ENCODE data around the gene BRSK2. TPM values are rescaled to one million over a fixed set of nuclear protein-coding genes. Genes with fewer than 3 reads are reported as not detected.

BRSK2 gene
- total RNA-seq, 5 donors from 2014 or later (not counting 1 experiment from before 2014, with no cell fraction given) = 0.54 to 1.5 (median 0.95) TPM

GRCh38 chr11:1488575-1489180 lies 98.9 kb downstream of the BRSK2 start:
- H3K4me3 Mint-ChIP-seq = no peak overlapping the region
- peaks cover 39 to 56% (median 56%) of the 10 kb centered on the region in 3 donors for H3K4me1 Mint-ChIP-seq
- peaks cover 6 to 12% of the 10 kb centered on the region in 2 donors for H3K36me3 ChIP-seq (ENCODE audit: control insufficient read depth in 2 of 2, extremely low read depth in 1 of 2, insufficient read depth in 1 of 2, low read length in 1 of 2)
- H3K36me3 Mint-ChIP-seq = no peaks in the 10 kb centered on the region
- H3K4me3 ChIP-seq (ENCODE audit: control insufficient read depth in 1 of 2, extremely low read depth in 1 of 2, low read length in 1 of 2) = no peak overlapping the region
- H3K27me3 Mint-ChIP-seq = no peaks in the 10 kb centered on the region
- 89% methylated on average over 13 of the region's 20 CpGs for WGBS (ENCODE audit: insufficient coverage)
- no peak for DNase-seq
- H3K9me3 Mint-ChIP-seq = no peaks in the 10 kb centered on the region
- ChIA-PET POLR2A (no interaction called here), CTCF (no interaction called here)
- H3K27ac Mint-ChIP-seq = no peak overlapping the region
- no peaks in the 10 kb centered on the region for H3K27me3 ChIP-seq (replicated peaks in 1 of 2; ENCODE audit: control insufficient read depth in 2 of 2, extremely low read depth in 1 of 2, insufficient read depth in 2 of 2, low read length in 1 of 2)
- no peak overlapping the region for H3K27ac ChIP-seq (ENCODE audit: low read length)
- H3K9me3 ChIP-seq = no peaks in the 10 kb centered on the region
- no peak for ATAC-seq (replicated peaks in 1 of 4)
- H3K4me1 ChIP-seq (ENCODE audit: control insufficient read depth in 1 of 2, extremely low read depth in 1 of 2, insufficient read depth in 2 of 2, low read length in 2 of 2) = peaks cover 0 to 60% of the 10 kb centered on the region in 2 experiments

- Histone ChIP-seq H3K9me3 (no peaks in the 10 kb centered on the region), H3K36me3 (ENCODE audit: control insufficient read depth in 2 of 2, extremely low read depth in 1 of 2, insufficient read depth in 1 of 2, low read length in 1 of 2) (peaks cover 3 to 12% of the 10 kb centered on the region in 2 donors), H3K4me1 (ENCODE audit: control insufficient read depth in 1 of 2, extremely low read depth in 1 of 2, insufficient read depth in 2 of 2, low read length in 2 of 2) (peaks cover 0 to 51% of the 10 kb centered on the region in 2 experiments), H3K27ac (ENCODE audit: low read length) (no peak overlapping the region), H3K4me3 (ENCODE audit: control insufficient read depth in 1 of 2, extremely low read depth in 1 of 2, low read length in 1 of 2) (no peak overlapping the region), H3K27me3 (replicated peaks in 1 of 2; ENCODE audit: control insufficient read depth in 2 of 2, extremely low read depth in 1 of 2, insufficient read depth in 2 of 2, low read length in 1 of 2) (no peaks in the 10 kb centered on the region)
- Mint-ChIP-seq H3K9me3 (no peaks in the 10 kb centered on the region), H3K27ac (no peak overlapping the region), H3K36me3 (peaks cover 7% of the 10 kb centered on the region), H3K4me3 (no peak overlapping the region), H3K27me3 (no peaks in the 10 kb centered on the region), H3K4me1 (peaks cover 44 to 64% (median 58%) of the 10 kb centered on the region in 3 donors)
- DNase-seq = no peak
- ATAC-seq (replicated peaks in 1 of 4) = no peak
- 72% methylated on average over 5 of the region's 7 CpGs for WGBS (ENCODE audit: insufficient coverage)
- POLR2A ChIA-PET = no interaction called here
- CTCF ChIA-PET = no interaction called here
These were observed 100.9 kb downstream of the BRSK2 start for GRCh38 chr11:1490651-1491050.

- ATAC-seq (replicated peaks in 1 of 4) (no peak), DNase-seq (no peak)
- no peak overlapping the region for H3K27ac Mint-ChIP-seq
- Histone ChIP-seq H3K27me3 (replicated peaks in 1 of 2; ENCODE audit: control insufficient read depth in 2 of 2, extremely low read depth in 1 of 2, insufficient read depth in 2 of 2, low read length in 1 of 2) (no peaks in the 10 kb centered on the region), H3K4me3 (ENCODE audit: control insufficient read depth in 1 of 2, extremely low read depth in 1 of 2, low read length in 1 of 2) (no peak overlapping the region), H3K9me3 (no peaks in the 10 kb centered on the region), H3K27ac (ENCODE audit: low read length) (no peak overlapping the region), H3K4me1 (ENCODE audit: control insufficient read depth in 1 of 2, extremely low read depth in 1 of 2, insufficient read depth in 2 of 2, low read length in 2 of 2) (peaks cover 0 to 44% of the 10 kb centered on the region in 2 experiments), H3K36me3 (ENCODE audit: control insufficient read depth in 2 of 2, extremely low read depth in 1 of 2, insufficient read depth in 1 of 2, low read length in 1 of 2) (peaks cover 3 to 6% of the 10 kb centered on the region in 2 donors)
- ChIA-PET POLR2A (no interaction called here), CTCF (no interaction called here)
- H3K27me3 Mint-ChIP-seq = no peaks in the 10 kb centered on the region
- WGBS (ENCODE audit: insufficient coverage) = 87% methylated on average over 9 of the region's 12 CpGs
- H3K4me1 Mint-ChIP-seq = peaks cover 51 to 64% (median 62%) of the 10 kb centered on the region in 3 donors
- no peak overlapping the region for H3K4me3 Mint-ChIP-seq
- no peaks in the 10 kb centered on the region for H3K9me3 Mint-ChIP-seq
- peaks cover 14% of the 10 kb centered on the region for H3K36me3 Mint-ChIP-seq
These were observed 101.6 kb downstream of the BRSK2 start for GRCh38 chr11:1491379-1491778.

GRCh38 chr11:1493650-1494244 lies 104.0 kb downstream of the BRSK2 start:
- Mint-ChIP-seq H3K36me3 (peaks cover 29% of the 10 kb centered on the region), H3K27ac (no peak overlapping the region), H3K4me1 (peaks cover 65 to 71% (median 70%) of the 10 kb centered on the region in 3 donors), H3K4me3 (no peak overlapping the region), H3K9me3 (no peaks in the 10 kb centered on the region), H3K27me3 (no peaks in the 10 kb centered on the region)
- CTCF ChIA-PET = no interaction called here
- DNase-seq = no peak
- H3K9me3 ChIP-seq = no peaks in the 10 kb centered on the region
- H3K27ac ChIP-seq (ENCODE audit: low read length) = no peak overlapping the region
- no CpG with 5 or more reads among the region's 3 CpGs for WGBS (ENCODE audit: insufficient coverage)
- no peak for ATAC-seq (replicated peaks in 1 of 4)
- H3K36me3 ChIP-seq (ENCODE audit: control insufficient read depth in 2 of 2, extremely low read depth in 1 of 2, insufficient read depth in 1 of 2, low read length in 1 of 2) = peaks cover 0 to 2% of the 10 kb centered on the region in 2 donors
- peaks cover 0 to 32% of the 10 kb centered on the region in 2 experiments for H3K4me1 ChIP-seq (ENCODE audit: control insufficient read depth in 1 of 2, extremely low read depth in 1 of 2, insufficient read depth in 2 of 2, low read length in 2 of 2)
- H3K4me3 ChIP-seq (ENCODE audit: control insufficient read depth in 1 of 2, extremely low read depth in 1 of 2, low read length in 1 of 2) = no peak overlapping the region
- POLR2A ChIA-PET = no interaction called here
- H3K27me3 ChIP-seq (replicated peaks in 1 of 2; ENCODE audit: control insufficient read depth in 2 of 2, extremely low read depth in 1 of 2, insufficient read depth in 2 of 2, low read length in 1 of 2) = no peaks in the 10 kb centered on the region

- H3K4me1 ChIP-seq (ENCODE audit: control insufficient read depth in 1 of 2, extremely low read depth in 1 of 2, insufficient read depth in 2 of 2, low read length in 2 of 2) = peaks cover 0 to 25% of the 10 kb centered on the region in 2 experiments
- no peaks in the 10 kb centered on the region for H3K27me3 ChIP-seq (replicated peaks in 1 of 2; ENCODE audit: control insufficient read depth in 2 of 2, extremely low read depth in 1 of 2, insufficient read depth in 2 of 2, low read length in 1 of 2)
- CTCF ChIA-PET = no interaction called here
- no peak overlapping the region for H3K4me3 ChIP-seq (ENCODE audit: control insufficient read depth in 1 of 2, extremely low read depth in 1 of 2, low read length in 1 of 2)
- ATAC-seq (replicated peaks in 1 of 4) (no peak), DNase-seq (no peak)
- H3K27ac Mint-ChIP-seq = no peak overlapping the region
- H3K27ac ChIP-seq (ENCODE audit: low read length) = no peak overlapping the region
- POLR2A ChIA-PET = no interaction called here
- peaks cover 63 to 69% (median 67%) of the 10 kb centered on the region in 3 donors for H3K4me1 Mint-ChIP-seq
- H3K9me3 Mint-ChIP-seq = no peaks in the 10 kb centered on the region
- no peaks in the 10 kb centered on the region for H3K36me3 ChIP-seq (ENCODE audit: control insufficient read depth in 2 of 2, extremely low read depth in 1 of 2, insufficient read depth in 1 of 2, low read length in 1 of 2)
- peaks cover 34% of the 10 kb centered on the region for H3K36me3 Mint-ChIP-seq
- no peaks in the 10 kb centered on the region for H3K9me3 ChIP-seq
- H3K4me3 Mint-ChIP-seq = no peak overlapping the region
- H3K27me3 Mint-ChIP-seq = no peaks in the 10 kb centered on the region
- no CpG with 5 or more reads among the region's 3 CpGs for WGBS (ENCODE audit: insufficient coverage)
These were observed 104.9 kb downstream of the BRSK2 start for GRCh38 chr11:1494650-1495049.

GRCh38 chr11:1496091-1496760 lies 106.5 kb downstream of the BRSK2 start:
- ATAC-seq (replicated peaks in 1 of 4) (no peak), DNase-seq (no peak)
- Mint-ChIP-seq H3K27me3 (no peaks in the 10 kb centered on the region), H3K4me3 (no peak overlapping the region), H3K27ac (no peak overlapping the region), H3K36me3 (peaks cover 42% of the 10 kb centered on the region), H3K9me3 (no peaks in the 10 kb centered on the region), H3K4me1 (peaks cover 69 to 78% (median 73%) of the 10 kb centered on the region in 3 donors)
- no peak overlapping the region for H3K27ac ChIP-seq (ENCODE audit: low read length)
- H3K4me1 ChIP-seq (ENCODE audit: control insufficient read depth in 1 of 2, extremely low read depth in 1 of 2, insufficient read depth in 2 of 2, low read length in 2 of 2) = peaks cover 0 to 25% of the 10 kb centered on the region in 2 experiments
- peaks cover under 1 to 9% of the 10 kb centered on the region in 2 donors for H3K36me3 ChIP-seq (ENCODE audit: control insufficient read depth in 2 of 2, extremely low read depth in 1 of 2, insufficient read depth in 1 of 2, low read length in 1 of 2)
- ChIA-PET POLR2A (interaction anchor here in 1 of 2 donors (0.6 kb wide), 1 partner anchor 384 kb away, joined by 4 read pairs; no protein-coding TSS in a partner anchor), CTCF (interaction anchor here in 1 of 2 donors (0.6 kb wide), 1 partner anchor 79 kb away, joined by 4 read pairs; no protein-coding TSS in a partner anchor)
- no peaks in the 10 kb centered on the region for H3K27me3 ChIP-seq (replicated peaks in 1 of 2; ENCODE audit: control insufficient read depth in 2 of 2, extremely low read depth in 1 of 2, insufficient read depth in 2 of 2, low read length in 1 of 2)
- WGBS (ENCODE audit: insufficient coverage) = 95% methylated on average over 5 of the region's 9 CpGs
- H3K4me3 ChIP-seq (ENCODE audit: control insufficient read depth in 1 of 2, extremely low read depth in 1 of 2, low read length in 1 of 2) = no peak overlapping the region
- no peaks in the 10 kb centered on the region for H3K9me3 ChIP-seq
